HepG2 (cell line): ENCODE measurements around the gene SKP2. TPM values are rescaled to one million over a fixed set of nuclear protein-coding genes. Genes with fewer than 3 reads are reported as not detected.

ENCODE experiments used
- ASH2L ChIP-seq: fragments of 300-600, 200-600 bp; sonication (generic); IDR thresholded peaks from 2 replicates; pipeline ENCODE4 v1.7.0; 2017; ENCODE audit warnings: low read depth, mild to moderate bottlenecking, moderate library complexity, mixed read lengths, low read length; ENCODE audit not compliant: insufficient read length
- CHD2 ChIP-seq: IDR thresholded peaks from 2 replicates; pipeline ENCODE4 v1.6.1; 2011; ENCODE audit warnings: low read depth, low read length, improper control_type of control experiment
- HOXA3 ChIP-seq: sonication (generic); formaldehyde crosslinking; IDR thresholded peaks from 2 replicates; pipeline ENCODE4 v1.5.0; 2020; ENCODE audit warnings: missing genetic modification reagents
- KAT8 ChIP-seq: IDR thresholded peaks from 2 replicates; pipeline ENCODE4 v1.6.1; 2016; ENCODE audit warnings: missing genetic modification reagents, missing compliant biosample characterization
- MAFK ChIP-seq, 2 experiments: IDR thresholded peaks in 1 of 2; conservative IDR thresholded peaks in 1 of 2; 2 replicates each; pipeline ENCODE4 v1.6.1; 2011; ENCODE audit warnings: improper control_type of control experiment in 2 of 2, low read length in 2 of 2
- MIXL1 ChIP-seq: IDR thresholded peaks from 2 replicates; pipeline ENCODE4 v1.6.1; 2016
- NFYC ChIP-seq: IDR thresholded peaks from 2 replicates; pipeline ENCODE4 v1.6.1; 2016; ENCODE audit warnings: missing genetic modification reagents, missing compliant biosample characterization
- RFXAP ChIP-seq: sonication (generic); formaldehyde crosslinking; IDR thresholded peaks from 2 replicates; pipeline ENCODE4 v1.4.0; 2020; ENCODE audit warnings: missing genetic modification reagents, borderline replicate concordance
- TBX3 ChIP-seq: fragments of 450-650 bp; IDR thresholded peaks from 2 replicates; pipeline ENCODE4 v1.6.1; 2017; ENCODE audit warnings: antibody characterized with exemption, mild to moderate bottlenecking, inconsistent platforms, borderline replicate concordance
- ZBTB8A ChIP-seq: sonication (generic); formaldehyde crosslinking; IDR thresholded peaks from 2 replicates; pipeline ENCODE4 v1.4.0; 2020; ENCODE audit warnings: mild to moderate bottlenecking, low read depth, missing genetic modification reagents, borderline replicate concordance
- ZNF713 ChIP-seq: sonication (generic); formaldehyde crosslinking; IDR thresholded peaks from 2 replicates; pipeline ENCODE4 v1.4.0; 2020; ENCODE audit warnings: mild to moderate bottlenecking, missing genetic modification reagents
- ZNF891 ChIP-seq: sonication (generic); formaldehyde crosslinking; IDR thresholded peaks from 2 replicates; pipeline ENCODE4 v1.5.0; 2020; ENCODE audit warnings: mild to moderate bottlenecking, missing genetic modification reagents
- ZSCAN12 ChIP-seq: sonication (generic); formaldehyde crosslinking; IDR thresholded peaks from 2 replicates; pipeline ENCODE4 v1.9.0; 2021; ENCODE audit warnings: mild to moderate bottlenecking, missing genetic modification reagents
- polyA plus RNA-seq, 8 experiments: library from polyadenylated mRNA; depleted of rRNA in 3 of 8; stranded (reverse) in 7 of 8; unstranded in 1 of 8; fragments of >200 nt; fragmentation: Illumina TruSeq in 4 of 8; extraction: Trizol in 4 of 8; gene quantifications; 2 replicates each; pipeline versions ENCODE4 v1.2.1 to v1.2.3, GENCODE V29; 2011 to 2016; ENCODE audit warnings: low read depth in 4 of 8, missing spikeins in 1 of 8, mixed read lengths in 1 of 8; ENCODE audit not compliant: insufficient read depth in 1 of 8
- total RNA-seq, 5 experiments: library from RNA; depleted of rRNA; stranded (reverse); fragments of >200 nt; fragmentation: Illumina TruSeq; extraction: Trizol; gene quantifications; 2 replicates each; pipeline ENCODE4 v1.2.3, GENCODE V29; 2016; ENCODE audit warnings: low read depth in 1 of 5
- TF ChIP-seq, protein P1 (sequence below): sonication (generic); formaldehyde crosslinking; IDR thresholded peaks from 2 replicates; pipeline ENCODE4 v1.4.0; 2020; ENCODE audit warnings: missing genetic modification reagents
- TF ChIP-seq, protein P2 (sequence below): IDR thresholded peaks from 2 replicates; pipeline ENCODE4 v1.6.1; 2016; ENCODE audit warnings: low read depth, borderline replicate concordance
- TF ChIP-seq, protein P3 (sequence below): sonication (generic); formaldehyde crosslinking; IDR thresholded peaks from 2 replicates; pipeline ENCODE4 v1.4.0; 2020; ENCODE audit warnings: missing genetic modification reagents
- TF ChIP-seq, protein P4 (sequence below): sonication (generic); formaldehyde crosslinking; IDR thresholded peaks from 2 replicates; pipeline ENCODE4 v1.4.0; 2020; ENCODE audit warnings: missing genetic modification reagents, borderline replicate concordance
- TF ChIP-seq, protein P5 (sequence below): sonication (generic); formaldehyde crosslinking; IDR thresholded peaks from 2 replicates; pipeline ENCODE4 v1.4.0; 2020; ENCODE audit warnings: missing genetic modification reagents

SKP2 gene
- total and polyA plus RNA-seq, 2 of the 13 experiments (the other 11 are each of a cell fraction or from before 2014, with no cell fraction given) = 29.6 to 84.1 TPM

DNA sequence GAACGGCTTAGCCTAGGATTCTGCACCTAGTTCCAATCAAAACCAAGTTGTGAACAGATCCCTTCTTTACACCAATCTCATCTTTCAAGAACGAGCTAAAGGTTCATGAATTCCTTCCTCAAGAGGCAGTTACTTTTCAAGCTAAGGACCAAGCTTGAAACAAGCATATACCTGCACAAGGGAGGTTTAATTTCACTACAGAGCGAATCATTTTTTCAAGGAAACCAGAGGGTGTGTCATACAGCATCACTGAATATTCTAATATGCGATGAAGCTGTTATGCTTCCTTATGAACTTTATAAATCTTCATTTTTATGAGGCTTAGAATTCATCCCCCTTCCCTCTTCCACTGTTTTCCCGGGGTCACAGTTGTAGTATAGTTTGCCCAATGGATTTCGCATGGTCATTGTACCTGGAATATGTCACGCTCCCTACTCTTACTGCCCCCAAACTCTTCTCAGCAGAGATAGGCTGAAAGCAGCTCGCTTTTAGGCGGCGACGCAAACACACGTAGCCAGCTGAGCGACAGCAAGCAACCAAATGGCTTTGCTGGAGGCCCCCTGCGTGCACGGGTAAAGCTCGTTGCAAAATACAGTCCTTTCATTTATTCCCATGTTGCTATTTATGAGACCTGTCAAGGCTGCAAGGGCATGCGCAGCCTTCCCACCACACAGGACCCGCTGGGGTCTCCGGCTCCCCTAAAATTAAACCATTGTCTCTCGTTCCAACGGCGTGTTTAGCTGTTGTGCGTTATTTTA lies 1.1 kb upstream of the SKP2 start (continued):
- TF ChIP-seq, protein P1, sequence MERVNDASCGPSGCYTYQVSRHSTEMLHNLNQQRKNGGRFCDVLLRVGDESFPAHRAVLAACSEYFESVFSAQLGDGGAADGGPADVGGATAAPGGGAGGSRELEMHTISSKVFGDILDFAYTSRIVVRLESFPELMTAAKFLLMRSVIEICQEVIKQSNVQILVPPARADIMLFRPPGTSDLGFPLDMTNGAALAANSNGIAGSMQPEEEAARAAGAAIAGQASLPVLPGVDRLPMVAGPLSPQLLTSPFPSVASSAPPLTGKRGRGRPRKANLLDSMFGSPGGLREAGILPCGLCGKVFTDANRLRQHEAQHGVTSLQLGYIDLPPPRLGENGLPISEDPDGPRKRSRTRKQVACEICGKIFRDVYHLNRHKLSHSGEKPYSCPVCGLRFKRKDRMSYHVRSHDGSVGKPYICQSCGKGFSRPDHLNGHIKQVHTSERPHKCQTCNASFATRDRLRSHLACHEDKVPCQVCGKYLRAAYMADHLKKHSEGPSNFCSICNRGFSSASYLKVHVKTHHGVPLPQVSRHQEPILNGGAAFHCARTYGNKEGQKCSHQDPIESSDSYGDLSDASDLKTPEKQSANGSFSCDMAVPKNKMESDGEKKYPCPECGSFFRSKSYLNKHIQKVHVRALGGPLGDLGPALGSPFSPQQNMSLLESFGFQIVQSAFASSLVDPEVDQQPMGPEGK (CRISPR knock-in tag) = peak; percentile 24; the same call in 1 of the 2 replicates
- no peak for TF ChIP-seq TBX3
- no peak for TF ChIP-seq ZSCAN12
- no peak for TF ChIP-seq MAFK (conservative IDR thresholded peaks at IDR 0.05 in 1 of 2, IDR thresholded peaks at IDR 0.05 in 1 of 2; ENCODE audit: low read length in 2 of 2)
- no peak for TF ChIP-seq ZBTB8A (CRISPR knock-in tag)
- TF ChIP-seq, protein P2, sequence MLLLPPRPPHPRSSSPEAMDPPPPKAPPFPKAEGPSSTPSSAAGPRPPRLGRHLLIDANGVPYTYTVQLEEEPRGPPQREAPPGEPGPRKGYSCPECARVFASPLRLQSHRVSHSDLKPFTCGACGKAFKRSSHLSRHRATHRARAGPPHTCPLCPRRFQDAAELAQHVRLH (CRISPR knock-in tag) = no peak
- peak; percentile 48 for TF ChIP-seq NFYC (CRISPR knock-in tag)
- TF ChIP-seq, protein P3, sequence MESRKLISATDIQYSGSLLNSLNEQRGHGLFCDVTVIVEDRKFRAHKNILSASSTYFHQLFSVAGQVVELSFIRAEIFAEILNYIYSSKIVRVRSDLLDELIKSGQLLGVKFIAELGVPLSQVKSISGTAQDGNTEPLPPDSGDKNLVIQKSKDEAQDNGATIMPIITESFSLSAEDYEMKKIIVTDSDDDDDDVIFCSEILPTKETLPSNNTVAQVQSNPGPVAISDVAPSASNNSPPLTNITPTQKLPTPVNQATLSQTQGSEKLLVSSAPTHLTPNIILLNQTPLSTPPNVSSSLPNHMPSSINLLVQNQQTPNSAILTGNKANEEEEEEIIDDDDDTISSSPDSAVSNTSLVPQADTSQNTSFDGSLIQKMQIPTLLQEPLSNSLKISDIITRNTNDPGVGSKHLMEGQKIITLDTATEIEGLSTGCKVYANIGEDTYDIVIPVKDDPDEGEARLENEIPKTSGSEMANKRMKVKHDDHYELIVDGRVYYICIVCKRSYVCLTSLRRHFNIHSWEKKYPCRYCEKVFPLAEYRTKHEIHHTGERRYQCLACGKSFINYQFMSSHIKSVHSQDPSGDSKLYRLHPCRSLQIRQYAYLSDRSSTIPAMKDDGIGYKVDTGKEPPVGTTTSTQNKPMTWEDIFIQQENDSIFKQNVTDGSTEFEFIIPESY (CRISPR knock-in tag) = no peak
- TF ChIP-seq ZNF891 = 0 out of 2 replicates have a peak, but pooled peaks have one; percentile 9
- TF ChIP-seq, protein P4, sequence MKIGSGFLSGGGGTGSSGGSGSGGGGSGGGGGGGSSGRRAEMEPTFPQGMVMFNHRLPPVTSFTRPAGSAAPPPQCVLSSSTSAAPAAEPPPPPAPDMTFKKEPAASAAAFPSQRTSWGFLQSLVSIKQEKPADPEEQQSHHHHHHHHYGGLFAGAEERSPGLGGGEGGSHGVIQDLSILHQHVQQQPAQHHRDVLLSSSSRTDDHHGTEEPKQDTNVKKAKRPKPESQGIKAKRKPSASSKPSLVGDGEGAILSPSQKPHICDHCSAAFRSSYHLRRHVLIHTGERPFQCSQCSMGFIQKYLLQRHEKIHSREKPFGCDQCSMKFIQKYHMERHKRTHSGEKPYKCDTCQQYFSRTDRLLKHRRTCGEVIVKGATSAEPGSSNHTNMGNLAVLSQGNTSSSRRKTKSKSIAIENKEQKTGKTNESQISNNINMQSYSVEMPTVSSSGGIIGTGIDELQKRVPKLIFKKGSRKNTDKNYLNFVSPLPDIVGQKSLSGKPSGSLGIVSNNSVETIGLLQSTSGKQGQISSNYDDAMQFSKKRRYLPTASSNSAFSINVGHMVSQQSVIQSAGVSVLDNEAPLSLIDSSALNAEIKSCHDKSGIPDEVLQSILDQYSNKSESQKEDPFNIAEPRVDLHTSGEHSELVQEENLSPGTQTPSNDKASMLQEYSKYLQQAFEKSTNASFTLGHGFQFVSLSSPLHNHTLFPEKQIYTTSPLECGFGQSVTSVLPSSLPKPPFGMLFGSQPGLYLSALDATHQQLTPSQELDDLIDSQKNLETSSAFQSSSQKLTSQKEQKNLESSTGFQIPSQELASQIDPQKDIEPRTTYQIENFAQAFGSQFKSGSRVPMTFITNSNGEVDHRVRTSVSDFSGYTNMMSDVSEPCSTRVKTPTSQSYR (CRISPR knock-in tag) = no peak
- peak; percentile 26; the same call in 1 of the 2 replicates for TF ChIP-seq KAT8 (CRISPR knock-in tag)
- TF ChIP-seq ZNF713 (CRISPR knock-in tag) = no peak
- TF ChIP-seq ASH2L = peak; percentile 12
- 0 out of 2 replicates have a peak, but pooled peaks have one; percentile 19 for TF ChIP-seq RFXAP
- peak; percentile 59; the same call in 1 of the 2 replicates for TF ChIP-seq HOXA3 (CRISPR knock-in tag)
- TF ChIP-seq MIXL1 (CRISPR knock-in tag) = no peak
- no peak for TF ChIP-seq CHD2
- TF ChIP-seq, protein P5, sequence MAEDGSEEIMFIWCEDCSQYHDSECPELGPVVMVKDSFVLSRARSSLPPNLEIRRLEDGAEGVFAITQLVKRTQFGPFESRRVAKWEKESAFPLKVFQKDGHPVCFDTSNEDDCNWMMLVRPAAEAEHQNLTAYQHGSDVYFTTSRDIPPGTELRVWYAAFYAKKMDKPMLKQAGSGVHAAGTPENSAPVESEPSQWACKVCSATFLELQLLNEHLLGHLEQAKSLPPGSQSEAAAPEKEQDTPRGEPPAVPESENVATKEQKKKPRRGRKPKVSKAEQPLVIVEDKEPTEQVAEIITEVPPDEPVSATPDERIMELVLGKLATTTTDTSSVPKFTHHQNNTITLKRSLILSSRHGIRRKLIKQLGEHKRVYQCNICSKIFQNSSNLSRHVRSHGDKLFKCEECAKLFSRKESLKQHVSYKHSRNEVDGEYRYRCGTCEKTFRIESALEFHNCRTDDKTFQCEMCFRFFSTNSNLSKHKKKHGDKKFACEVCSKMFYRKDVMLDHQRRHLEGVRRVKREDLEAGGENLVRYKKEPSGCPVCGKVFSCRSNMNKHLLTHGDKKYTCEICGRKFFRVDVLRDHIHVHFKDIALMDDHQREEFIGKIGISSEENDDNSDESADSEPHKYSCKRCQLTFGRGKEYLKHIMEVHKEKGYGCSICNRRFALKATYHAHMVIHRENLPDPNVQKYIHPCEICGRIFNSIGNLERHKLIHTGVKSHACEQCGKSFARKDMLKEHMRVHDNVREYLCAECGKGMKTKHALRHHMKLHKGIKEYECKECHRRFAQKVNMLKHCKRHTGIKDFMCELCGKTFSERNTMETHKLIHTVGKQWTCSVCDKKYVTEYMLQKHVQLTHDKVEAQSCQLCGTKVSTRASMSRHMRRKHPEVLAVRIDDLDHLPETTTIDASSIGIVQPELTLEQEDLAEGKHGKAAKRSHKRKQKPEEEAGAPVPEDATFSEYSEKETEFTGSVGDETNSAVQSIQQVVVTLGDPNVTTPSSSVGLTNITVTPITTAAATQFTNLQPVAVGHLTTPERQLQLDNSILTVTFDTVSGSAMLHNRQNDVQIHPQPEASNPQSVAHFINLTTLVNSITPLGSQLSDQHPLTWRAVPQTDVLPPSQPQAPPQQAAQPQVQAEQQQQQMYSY = 0 out of 2 replicates have a peak, but pooled peaks have one; percentile 29
